Measurements from ENCODE around the gene OR7C1. TPM values are rescaled to one million over a fixed set of nuclear protein-coding genes. Genes with fewer than 3 reads are reported as not detected.

OR7C1 gene
- total and polyA plus RNA-seq, 10 of the 15 experiments (the other 5 are each of a cell fraction or from before 2014, with no cell fraction given), result 0.04 to 0.06 TPM; not detected in 8

DNA sequence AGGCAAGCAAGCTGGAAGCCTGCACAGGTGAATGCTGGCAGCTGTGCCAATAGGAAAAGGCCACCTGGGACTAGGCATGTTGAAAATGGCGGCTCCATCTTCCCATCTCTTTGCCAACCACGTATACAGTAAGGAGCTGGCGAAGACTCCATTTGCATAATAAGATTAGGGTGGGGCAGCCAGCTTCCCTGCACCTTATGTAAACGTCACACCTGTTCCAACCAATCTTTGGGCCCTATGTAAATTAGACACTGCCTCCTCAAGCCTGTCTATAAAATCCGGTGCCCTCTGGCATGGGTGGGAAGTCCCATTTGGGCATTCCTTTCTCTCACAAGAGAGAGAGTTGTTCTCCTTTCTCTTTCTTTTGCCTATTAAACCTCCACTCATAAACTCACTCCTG, 73.4 kb downstream of the OR7C1 start (continued):
- TF ChIP-seq, protein P1, sequence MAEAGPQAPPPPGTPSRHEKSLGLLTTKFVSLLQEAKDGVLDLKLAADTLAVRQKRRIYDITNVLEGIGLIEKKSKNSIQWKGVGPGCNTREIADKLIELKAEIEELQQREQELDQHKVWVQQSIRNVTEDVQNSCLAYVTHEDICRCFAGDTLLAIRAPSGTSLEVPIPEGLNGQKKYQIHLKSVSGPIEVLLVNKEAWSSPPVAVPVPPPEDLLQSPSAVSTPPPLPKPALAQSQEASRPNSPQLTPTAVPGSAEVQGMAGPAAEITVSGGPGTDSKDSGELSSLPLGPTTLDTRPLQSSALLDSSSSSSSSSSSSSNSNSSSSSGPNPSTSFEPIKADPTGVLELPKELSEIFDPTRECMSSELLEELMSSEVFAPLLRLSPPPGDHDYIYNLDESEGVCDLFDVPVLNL (IDR thresholded peaks at IDR 0.05; ENCODE audit: low read depth, low read length), result no peak
- TF ChIP-seq CBX5 (IDR thresholded peaks at IDR 0.05; ENCODE audit: low read depth) (no peak), CEBPB (IDR thresholded peaks at IDR 0.05; ENCODE audit: borderline replicate concordance in 1 of 2, low read depth in 2 of 2, low read length in 2 of 2) (no peak), ZSCAN29 (IDR thresholded peaks at IDR 0.05) (no peak), IKZF2 (IDR thresholded peaks at IDR 0.05) (no peak), PAX5 (IDR thresholded peaks at IDR 0.05; ENCODE audit: borderline replicate concordance, low read depth, low read length) (no peak), NR2C2 (IDR thresholded peaks at IDR 0.05; ENCODE audit: borderline replicate concordance, control insufficient read depth, insufficient read length, low read depth) (no peak), TAF1 (IDR thresholded peaks at IDR 0.05; ENCODE audit: borderline replicate concordance, low read depth, low read length) (no peak)

DNA sequence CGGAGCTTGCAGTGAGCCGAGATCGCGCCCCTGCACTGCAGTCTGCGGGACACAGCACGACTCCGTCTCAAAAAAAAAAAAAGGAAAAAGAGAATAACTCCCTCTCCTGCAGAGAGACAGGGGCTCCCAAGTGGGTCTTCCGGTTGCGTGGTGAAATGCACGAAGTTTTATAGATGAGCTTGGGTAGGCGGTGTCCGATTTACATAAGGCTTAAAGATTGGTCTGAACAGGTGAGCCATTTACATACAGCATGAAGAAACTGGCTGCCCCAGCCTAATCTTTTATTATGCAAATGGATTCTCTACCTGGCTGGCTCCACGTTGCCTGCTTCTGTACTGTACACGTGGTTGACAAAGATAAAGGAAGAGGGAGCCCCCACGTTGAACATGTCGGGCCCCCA, 76.2 kb downstream of the OR7C1 start:
- ChIA-PET POLR2A (interaction anchor here (0.6 kb wide), 1 partner anchor 169 kb away, joined by 5 read pairs; no protein-coding TSS in a partner anchor), CTCF (no interaction called here), RAD21 (ENCODE audit: unreplicated experiment) (no interaction called here), SMC1A (ENCODE audit: uncharacterized antibody, unreplicated experiment) (no interaction called here)
- Histone ChIP-seq H3K27me3 (replicated peaks in 1 of 2; ENCODE audit: control insufficient read depth in 2 of 2, insufficient read depth in 2 of 2, low read length in 1 of 2) (no peaks in the 10 kb centered on the region), H3K9me3 (replicated peaks; ENCODE audit: control insufficient read depth, insufficient read depth, low read length) (no peaks in the 10 kb centered on the region), H3K79me2 (ENCODE audit: control insufficient read depth, insufficient read depth, low read length) (no peaks in the 10 kb centered on the region), H4K20me1 (ENCODE audit: control insufficient read depth, insufficient read depth) (no peaks in the 10 kb centered on the region), H3K27ac (ENCODE audit: control insufficient read depth, insufficient read depth) (no peak overlapping the region), H3K4me3 (no peak overlapping the region), H2AFZ (ENCODE audit: control insufficient read depth, low read depth, low read length) (no peak overlapping the region), H3K4me1 (ENCODE audit: control insufficient read depth, insufficient read depth, low read length) (no peaks in the 10 kb centered on the region), H3K36me3 (ENCODE audit: control insufficient read depth in 2 of 2, insufficient read depth in 2 of 2, low read length in 1 of 2) (no peaks in the 10 kb centered on the region), H3K9ac (ENCODE audit: control insufficient read depth, insufficient read depth, low read length) (no peak overlapping the region), H3K4me2 (ENCODE audit: control insufficient read depth, insufficient read depth) (no peak overlapping the region)
- intact Hi-C loops (cut with micrococcal nuclease; ENCODE audit: unreplicated experiment), result no loop called here
- FAIRE-seq (no peak), ATAC-seq (no peak), DNase-seq (ENCODE audit: low read depth, low spot score) (no peak)
- 70% methylated on average over 16 of the region's 16 CpGs for WGBS (ENCODE audit: insufficient coverage, insufficient replicate concordance, low lambda C conversion rate, missing lambda C conversion rate)
- in situ Hi-C loops (cut with MboI), result no loop called here
- no TSS peak for BruUV-seq (replicated peaks)
- TF ChIP-seq ZZZ3 (IDR thresholded peaks at IDR 0.05; ENCODE audit: control insufficient read depth, insufficient read length, low read depth), result no peak
- TF ChIP-seq CBX3 (IDR thresholded peaks at IDR 0.05; ENCODE audit: borderline replicate concordance, low read depth), result no peak
- no peak for TF ChIP-seq NFYB (IDR thresholded peaks at IDR 0.05; ENCODE audit: insufficient read depth, low read depth, low read length)
- TF ChIP-seq BMI1 (IDR thresholded peaks at IDR 0.05; ENCODE audit: borderline replicate concordance), result no peak
- no peak for TF ChIP-seq NFIC (IDR thresholded peaks at IDR 0.05; ENCODE audit: low read depth, low read length)
- no peak for TF ChIP-seq SMARCA5 (IDR thresholded peaks at IDR 0.05)
- TF ChIP-seq PAX8 (IDR thresholded peaks at IDR 0.05), result no peak
- no peak for TF ChIP-seq PML (IDR thresholded peaks at IDR 0.05; ENCODE audit: low read length)
- no peak for TF ChIP-seq RB1 (IDR thresholded peaks at IDR 0.05; ENCODE audit: borderline replicate concordance)
- TF ChIP-seq, protein P2, sequence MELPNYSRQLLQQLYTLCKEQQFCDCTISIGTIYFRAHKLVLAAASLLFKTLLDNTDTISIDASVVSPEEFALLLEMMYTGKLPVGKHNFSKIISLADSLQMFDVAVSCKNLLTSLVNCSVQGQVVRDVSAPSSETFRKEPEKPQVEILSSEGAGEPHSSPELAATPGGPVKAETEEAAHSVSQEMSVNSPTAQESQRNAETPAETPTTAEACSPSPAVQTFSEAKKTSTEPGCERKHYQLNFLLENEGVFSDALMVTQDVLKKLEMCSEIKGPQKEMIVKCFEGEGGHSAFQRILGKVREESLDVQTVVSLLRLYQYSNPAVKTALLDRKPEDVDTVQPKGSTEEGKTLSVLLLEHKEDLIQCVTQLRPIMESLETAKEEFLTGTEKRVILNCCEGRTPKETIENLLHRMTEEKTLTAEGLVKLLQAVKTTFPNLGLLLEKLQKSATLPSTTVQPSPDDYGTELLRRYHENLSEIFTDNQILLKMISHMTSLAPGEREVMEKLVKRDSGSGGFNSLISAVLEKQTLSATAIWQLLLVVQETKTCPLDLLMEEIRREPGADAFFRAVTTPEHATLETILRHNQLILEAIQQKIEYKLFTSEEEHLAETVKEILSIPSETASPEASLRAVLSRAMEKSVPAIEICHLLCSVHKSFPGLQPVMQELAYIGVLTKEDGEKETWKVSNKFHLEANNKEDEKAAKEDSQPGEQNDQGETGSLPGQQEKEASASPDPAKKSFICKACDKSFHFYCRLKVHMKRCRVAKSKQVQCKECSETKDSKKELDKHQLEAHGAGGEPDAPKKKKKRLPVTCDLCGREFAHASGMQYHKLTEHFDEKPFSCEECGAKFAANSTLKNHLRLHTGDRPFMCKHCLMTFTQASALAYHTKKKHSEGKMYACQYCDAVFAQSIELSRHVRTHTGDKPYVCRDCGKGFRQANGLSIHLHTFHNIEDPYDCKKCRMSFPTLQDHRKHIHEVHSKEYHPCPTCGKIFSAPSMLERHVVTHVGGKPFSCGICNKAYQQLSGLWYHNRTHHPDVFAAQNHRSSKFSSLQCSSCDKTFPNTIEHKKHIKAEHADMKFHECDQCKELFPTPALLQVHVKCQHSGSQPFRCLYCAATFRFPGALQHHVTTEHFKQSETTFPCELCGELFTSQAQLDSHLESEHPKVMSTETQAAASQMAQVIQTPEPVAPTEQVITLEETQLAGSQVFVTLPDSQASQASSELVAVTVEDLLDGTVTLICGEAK (IDR thresholded peaks at IDR 0.05; ENCODE audit: borderline replicate concordance), result no peak
- TF ChIP-seq CHD2 (IDR thresholded peaks at IDR 0.05; ENCODE audit: borderline replicate concordance, low read depth, low read length), result no peak
- TF ChIP-seq ZSCAN29 (IDR thresholded peaks at IDR 0.05), result no peak
- TF ChIP-seq TBL1XR1 (IDR thresholded peaks at IDR 0.05; ENCODE audit: low read depth, low read length), result no peak
- no peak for TF ChIP-seq MEF2A (IDR thresholded peaks at IDR 0.05; ENCODE audit: insufficient read depth, low read depth, low read length)
- TF ChIP-seq DPF2 (IDR thresholded peaks at IDR 0.05), result no peak

Measured in GM12878 (cell line).